Glutamatergic neuron (in vitro differentiated cells): ENCODE results near the gene SLC22A4. TPM values are rescaled to one million over a fixed set of nuclear protein-coding genes. Genes with fewer than 3 reads are reported as not detected.

Experiments
- DNase-seq: peaks from one replicate; pipeline ENCODE4 v3.0.0; 2022
- H3K27ac Mint-ChIP-seq: one replicate; pipeline ENCODE4 v1.8.0; 2020; ENCODE audit warnings: mild to moderate bottlenecking, mixed read lengths, inconsistent platforms; ENCODE audit not compliant: unreplicated experiment
- H3K27me3 Mint-ChIP-seq: one replicate; pipeline ENCODE4 v1.8.0; 2020; ENCODE audit warnings: mild to moderate bottlenecking, moderate library complexity, mixed read lengths, inconsistent platforms; ENCODE audit not compliant: unreplicated experiment
- H3K36me3 Mint-ChIP-seq: one replicate; pipeline ENCODE4 v1.8.0; 2020; ENCODE audit warnings: mild to moderate bottlenecking, mixed read lengths, inconsistent platforms; ENCODE audit not compliant: unreplicated experiment
- H3K4me1 Mint-ChIP-seq: one replicate; pipeline ENCODE4 v1.8.0; 2020; ENCODE audit warnings: mild to moderate bottlenecking, low read depth, mixed read lengths, inconsistent platforms; ENCODE audit not compliant: unreplicated experiment
- H3K4me3 Mint-ChIP-seq: one replicate; pipeline ENCODE4 v1.8.0; 2020; ENCODE audit warnings: mild to moderate bottlenecking, mixed read lengths, inconsistent platforms; ENCODE audit not compliant: unreplicated experiment
- H3K9me3 Mint-ChIP-seq: one replicate; pipeline ENCODE4 v1.8.0; 2020; ENCODE audit warnings: mild to moderate bottlenecking, moderate library complexity, mixed read lengths, inconsistent platforms; ENCODE audit not compliant: unreplicated experiment
- total RNA-seq: library from RNA; stranded (reverse); fragmentation: NEBNext Ultra II Directional; extraction: Animal tissue kit (Norgen Biotek cat#: 25700); gene quantifications from one replicate; pipeline ENCODE4 v1.2.1, GENCODE V29; 2021; ENCODE audit not compliant: unreplicated experiment
- TF ChIP-seq, protein P1 (sequence below): fragments of 200-600 bp; sonication (generic); IDR thresholded peaks from one replicate; pipeline ENCODE4 v1.5.0; 2021; ENCODE audit not compliant: partially characterized antibody, unreplicated experiment

The SLC22A4 gene
- total RNA-seq, 1 donor from 2014 or later, result 0.37 TPM

GRCh38 chr5:132270335-132270665 lies 23.9 kb upstream of the SLC22A4 start:
- Mint-ChIP-seq H3K4me1 (peaks cover 30% of the 10 kb centered on the region), H3K9me3 (peaks cover 7% of the 10 kb centered on the region), H3K27ac (no peak overlapping the region), H3K27me3 (peaks cover 16% of the 10 kb centered on the region), H3K4me3 (no peak overlapping the region), H3K36me3 (no peaks in the 10 kb centered on the region)
- no peak for DNase-seq
- TF ChIP-seq, protein P1, sequence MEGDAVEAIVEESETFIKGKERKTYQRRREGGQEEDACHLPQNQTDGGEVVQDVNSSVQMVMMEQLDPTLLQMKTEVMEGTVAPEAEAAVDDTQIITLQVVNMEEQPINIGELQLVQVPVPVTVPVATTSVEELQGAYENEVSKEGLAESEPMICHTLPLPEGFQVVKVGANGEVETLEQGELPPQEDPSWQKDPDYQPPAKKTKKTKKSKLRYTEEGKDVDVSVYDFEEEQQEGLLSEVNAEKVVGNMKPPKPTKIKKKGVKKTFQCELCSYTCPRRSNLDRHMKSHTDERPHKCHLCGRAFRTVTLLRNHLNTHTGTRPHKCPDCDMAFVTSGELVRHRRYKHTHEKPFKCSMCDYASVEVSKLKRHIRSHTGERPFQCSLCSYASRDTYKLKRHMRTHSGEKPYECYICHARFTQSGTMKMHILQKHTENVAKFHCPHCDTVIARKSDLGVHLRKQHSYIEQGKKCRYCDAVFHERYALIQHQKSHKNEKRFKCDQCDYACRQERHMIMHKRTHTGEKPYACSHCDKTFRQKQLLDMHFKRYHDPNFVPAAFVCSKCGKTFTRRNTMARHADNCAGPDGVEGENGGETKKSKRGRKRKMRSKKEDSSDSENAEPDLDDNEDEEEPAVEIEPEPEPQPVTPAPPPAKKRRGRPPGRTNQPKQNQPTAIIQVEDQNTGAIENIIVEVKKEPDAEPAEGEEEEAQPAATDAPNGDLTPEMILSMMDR, result no peak

GRCh38 chr5:132270706-132271105 lies 23.5 kb upstream of the SLC22A4 start:
- H3K27ac Mint-ChIP-seq, result peak overlapping the region; percentile 78
- DNase-seq, result peak; percentile 52
- TF ChIP-seq, protein P1, result no peak
- H3K4me3 Mint-ChIP-seq, result no peak overlapping the region
- H3K4me1 Mint-ChIP-seq, result peaks cover 28% of the 10 kb centered on the region
- H3K36me3 Mint-ChIP-seq, result no peaks in the 10 kb centered on the region
- H3K9me3 Mint-ChIP-seq, result peaks cover 10% of the 10 kb centered on the region
- peaks cover 19% of the 10 kb centered on the region for H3K27me3 Mint-ChIP-seq

DNA sequence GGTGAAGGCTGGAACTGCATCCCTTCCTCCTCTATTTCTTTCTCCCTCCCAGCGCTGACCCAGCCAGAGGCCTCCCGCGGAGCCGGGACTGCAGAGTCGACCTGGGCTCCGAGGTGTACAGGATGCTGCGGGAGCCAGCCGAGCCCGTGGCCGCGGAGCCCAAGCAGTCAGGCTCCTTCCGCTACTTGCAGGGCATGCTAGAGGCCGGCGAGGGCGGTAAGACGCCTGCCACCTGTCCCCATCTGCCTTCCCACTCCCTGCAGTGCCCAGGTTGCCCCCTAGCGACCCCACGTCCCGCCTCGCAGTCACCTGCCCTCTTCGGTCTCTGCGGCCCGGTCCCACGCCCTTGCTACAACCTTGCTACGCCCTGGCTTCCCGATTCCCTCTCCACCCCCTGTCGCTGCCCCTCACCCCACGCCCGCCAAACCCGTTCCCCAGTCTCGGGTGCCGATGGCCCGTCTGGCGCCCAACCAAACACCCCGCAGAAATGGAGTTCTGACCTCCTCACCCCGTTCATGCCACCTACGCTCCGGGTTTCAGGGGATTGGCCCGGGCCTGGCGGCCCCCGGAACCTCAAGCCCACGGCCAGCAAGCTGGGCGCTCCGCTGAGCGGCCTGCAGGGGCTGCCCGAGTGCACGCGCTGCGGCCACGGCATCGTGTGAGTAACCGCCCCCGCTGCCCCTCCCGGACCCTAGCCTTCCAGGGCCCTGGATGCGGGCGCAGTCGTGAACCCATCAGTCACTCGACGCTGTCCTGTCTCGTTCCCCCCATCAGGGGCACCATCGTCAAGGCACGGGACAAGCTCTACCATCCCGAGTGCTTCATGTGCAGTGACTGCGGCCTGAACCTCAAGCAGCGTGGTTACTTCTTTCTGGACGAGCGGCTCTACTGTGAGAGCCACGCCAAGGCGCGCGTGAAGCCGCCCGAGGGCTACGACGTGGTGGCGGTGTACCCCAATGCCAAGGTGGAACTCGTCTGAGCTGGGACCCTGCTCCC lies 22.6 kb upstream of the SLC22A4 start:
- no peak overlapping the region for H3K4me3 Mint-ChIP-seq
- peaks cover 21% of the 10 kb centered on the region for H3K27me3 Mint-ChIP-seq
- H3K9me3 Mint-ChIP-seq, result peaks cover 11% of the 10 kb centered on the region
- DNase-seq, result no peak
- H3K36me3 Mint-ChIP-seq, result no peaks in the 10 kb centered on the region
- TF ChIP-seq, protein P1, result no peak
- H3K27ac Mint-ChIP-seq, result peak overlapping the region; percentile 78
- peaks cover 26% of the 10 kb centered on the region for H3K4me1 Mint-ChIP-seq

- Mint-ChIP-seq H3K9me3 (peaks cover 9% of the 10 kb centered on the region), H3K27ac (peak overlapping the region; percentile 72)
Observed at GRCh38 chr5:132272311-132273210, 21.6 kb upstream of the SLC22A4 start.

More at GRCh38 chr5:132272311-132273210, 21.6 kb upstream of the SLC22A4 start:
- TF ChIP-seq, protein P1, result peak; percentile 93
- H3K36me3 Mint-ChIP-seq, result no peaks in the 10 kb centered on the region
- H3K4me3 Mint-ChIP-seq, result no peak overlapping the region
- peak; percentile 89 for DNase-seq
- peaks cover 19% of the 10 kb centered on the region for H3K27me3 Mint-ChIP-seq
- peaks cover 22% of the 10 kb centered on the region for H3K4me1 Mint-ChIP-seq
